H1 (cell line): ENCODE results near the gene CYB5R3. TPM values are rescaled to one million over a fixed set of nuclear protein-coding genes. Genes with fewer than 3 reads are reported as not detected.

ENCODE experiments used
- ASH2L ChIP-seq: fragments of 200-600, 300-600 bp; sonication (generic); IDR thresholded peaks from one replicate; pipeline ENCODE4 v1.7.1; 2017; ENCODE audit warnings: low read length
- BCL11A ChIP-seq, 2 experiments: IDR thresholded peaks; one replicate each; pipeline ENCODE4 v1.6.1; 2011; ENCODE audit warnings: low read depth in 2 of 2, low read length in 2 of 2, mild to moderate bottlenecking in 2 of 2
- CBX8 ChIP-seq: fragments of 300-800, 300-1000 bp; sonication (generic); IDR thresholded peaks from 2 replicates; pipeline ENCODE4 v1.7.1; 2016; ENCODE audit warnings: low read depth, low read length, borderline replicate concordance
- CEBPB ChIP-seq: IDR thresholded peaks from 2 replicates; pipeline ENCODE4 v1.6.1; 2012; ENCODE audit warnings: low read depth, low read length
- CTBP2 ChIP-seq: IDR thresholded peaks from 2 replicates; pipeline ENCODE4 v1.7.0; 2011; ENCODE audit warnings: borderline replicate concordance, mild to moderate bottlenecking, moderate library complexity, mixed read lengths, low read length; ENCODE audit not compliant: insufficient read depth, insufficient read length
- EP300 ChIP-seq, 2 experiments: IDR thresholded peaks; 1 replicate in 1 of 2; 2 replicates in 1 of 2; pipeline ENCODE4 v1.6.1; 2011 to 2012; ENCODE audit warnings: low read depth in 2 of 2, low read length in 2 of 2, mild to moderate bottlenecking in 2 of 2, borderline replicate concordance in 1 of 2, inconsistent platforms in 1 of 2, moderate library complexity in 1 of 2
- HDAC6 ChIP-seq: IDR thresholded peaks from one replicate; pipeline ENCODE4 v1.7.1; 2012; ENCODE audit warnings: low read depth, mild to moderate bottlenecking, inconsistent platforms, low read length, moderate library complexity
- JUN ChIP-seq: IDR thresholded peaks from 2 replicates; pipeline ENCODE4 v1.6.1; 2011; ENCODE audit warnings: low read depth, mild to moderate bottlenecking, improper control_type of control experiment, low read length
- JUND ChIP-seq: IDR thresholded peaks from 2 replicates; pipeline ENCODE4 v1.6.1; 2011; ENCODE audit warnings: mild to moderate bottlenecking, improper control_type of control experiment, low read length
- KDM1A ChIP-seq: fragments of 200-600, 300-600 bp; sonication (generic); IDR thresholded peaks from 2 replicates; pipeline ENCODE4 v1.7.1; 2016; ENCODE audit warnings: mild to moderate bottlenecking, low read length, borderline replicate concordance
- KDM4A ChIP-seq: IDR thresholded peaks from one replicate; pipeline ENCODE4 v1.7.1; 2012; ENCODE audit warnings: low read depth, mild to moderate bottlenecking, moderate library complexity, low read length, inconsistent platforms; ENCODE audit not compliant: severe bottlenecking
- KDM5A ChIP-seq: fragments of 200-600 bp; IDR thresholded peaks from 2 replicates; pipeline ENCODE4 v1.7.1; 2012; ENCODE audit warnings: mild to moderate bottlenecking, low read length, inconsistent platforms, mixed read lengths
- NANOG ChIP-seq: IDR thresholded peaks from 2 replicates; pipeline ENCODE4 v1.6.1; 2011; ENCODE audit warnings: low read length, low read depth, mild to moderate bottlenecking, inconsistent platforms; ENCODE audit not compliant: insufficient read depth, poor library complexity, severe bottlenecking
- NRF1 ChIP-seq: IDR thresholded peaks from 2 replicates; pipeline ENCODE4 v1.6.1; 2011; ENCODE audit warnings: mild to moderate bottlenecking, low read depth, low read length, improper control_type of control experiment
- POLR2A ChIP-seq, 2 experiments: IDR thresholded peaks; 1 replicate in 1 of 2; 2 replicates in 1 of 2; pipeline ENCODE4 v1.6.1; 2011; ENCODE audit warnings: low read depth in 2 of 2, low read length in 2 of 2, mild to moderate bottlenecking in 2 of 2; ENCODE audit errors: control extremely low read depth in 1 of 2
- RFX5 ChIP-seq: IDR thresholded peaks from 2 replicates; pipeline ENCODE4 v1.6.1; 2011; ENCODE audit warnings: low read depth, low read length, improper control_type of control experiment, borderline replicate concordance
- RXRA ChIP-seq: IDR thresholded peaks from 2 replicates; pipeline ENCODE4 v1.6.1; 2011; ENCODE audit warnings: low read depth, mild to moderate bottlenecking, low read length, moderate library complexity; ENCODE audit not compliant: insufficient read depth
- SIX5 ChIP-seq: IDR thresholded peaks from 2 replicates; pipeline ENCODE4 v1.6.1; 2011; ENCODE audit warnings: mild to moderate bottlenecking, low read depth, low read length
- SRF ChIP-seq: IDR thresholded peaks from 2 replicates; pipeline ENCODE4 v1.6.1; 2011; ENCODE audit warnings: mild to moderate bottlenecking, low read depth, low read length, moderate library complexity
- TCF12 ChIP-seq: IDR thresholded peaks from 2 replicates; pipeline ENCODE4 v1.6.1; 2011; ENCODE audit warnings: low read depth, mild to moderate bottlenecking, low read length
- TEAD4 ChIP-seq: IDR thresholded peaks from 2 replicates; pipeline ENCODE4 v1.6.1; 2012; ENCODE audit warnings: low read depth, low read length, inconsistent platforms, mixed read lengths
- USF2 ChIP-seq: IDR thresholded peaks from 2 replicates; pipeline ENCODE4 v1.6.1; 2011; ENCODE audit warnings: low read length, improper control_type of control experiment
- YY1 ChIP-seq: IDR thresholded peaks from 2 replicates; pipeline ENCODE4 v1.6.1; 2011; ENCODE audit warnings: low read depth, mild to moderate bottlenecking, low read length
- polyA plus RNA-seq, 7 experiments: library from polyadenylated mRNA; depleted of rRNA in 3 of 7; stranded (reverse) in 5 of 7; unstranded in 2 of 7; fragments of >200 nt in 5 of 7; fragments of 200-250 nt in 2 of 7; gene quantifications; 1 replicate in 5 of 7; 2 replicates in 1 of 7; 4 replicates in 1 of 7; pipeline versions ENCODE4 v1.2.1 to v1.2.3, GENCODE V29; 2011 to 2013; ENCODE audit warnings: missing spikeins in 2 of 7, mixed read lengths in 2 of 7
- total RNA-seq: library from RNA; stranded (reverse); fragmentation: NEBNext Ultra II Directional; extraction: Animal tissue kit (Norgen Biotek cat#: 25700); gene quantifications from 2 replicates; pipeline ENCODE4 v1.2.1, GENCODE V29; 2021

Gene CYB5R3
- total and polyA plus RNA-seq, 2 of the 8 experiments (the other 6 are each of a cell fraction or from before 2014, with no cell fraction given): 75.3 to 113 TPM

DNA sequence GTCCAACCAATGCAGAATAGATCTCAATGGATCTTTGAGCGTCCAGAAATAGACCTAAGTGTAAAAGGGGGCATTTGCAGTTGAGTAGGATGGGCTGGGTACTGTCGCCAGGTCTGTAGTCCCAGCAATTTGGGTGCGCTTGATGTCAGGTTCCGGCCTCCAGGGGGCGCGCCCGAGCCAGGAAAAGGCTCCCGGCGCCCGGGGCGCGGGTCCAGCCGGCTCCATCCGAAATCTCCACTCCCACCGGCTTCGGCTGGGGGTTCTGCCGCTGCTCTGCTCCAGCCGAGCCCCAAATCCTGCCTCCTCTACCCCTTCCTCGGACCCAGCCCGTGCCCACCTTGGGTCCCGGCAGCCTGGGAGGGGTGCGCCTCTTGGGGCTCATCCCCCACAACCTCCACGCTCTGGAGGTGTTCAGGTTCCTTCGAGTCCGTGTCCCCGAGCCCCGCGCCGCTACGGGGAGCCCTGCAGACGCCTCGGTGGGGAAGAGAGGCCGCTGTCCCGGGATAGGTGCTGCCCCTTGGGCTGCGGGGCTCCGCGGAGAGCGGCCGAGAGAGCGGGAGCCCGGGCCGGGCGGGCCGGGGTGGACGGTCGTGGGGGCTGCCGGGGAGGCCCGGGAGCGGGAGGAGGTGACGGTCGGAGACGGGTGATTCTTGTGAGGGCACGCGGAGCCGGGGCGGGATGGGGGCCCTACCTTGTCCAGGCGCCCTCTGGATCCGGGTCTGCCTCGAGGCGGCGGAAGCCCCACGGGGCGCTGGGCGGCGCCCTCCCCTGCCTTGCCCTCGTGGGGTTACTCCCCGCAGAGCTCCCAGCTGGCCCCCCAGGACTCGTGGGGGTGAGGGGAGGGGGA, 13.0 kb upstream of the CYB5R3 start (continued):
- TF ChIP-seq POLR2A (IDR thresholded peaks at IDR 0.05; ENCODE audit: control extremely low read depth in 1 of 2, low read depth in 2 of 2, low read length in 2 of 2): peak in 1 of 2 experiments; percentile 32; a peak in 1 of 3 replicates
- no peak for TF ChIP-seq RFX5
- no peak for TF ChIP-seq CBX8
- no peak for TF ChIP-seq JUN
- no peak for TF ChIP-seq BCL11A (IDR thresholded peaks at IDR 0.05; ENCODE audit: low read depth in 2 of 2, low read length in 2 of 2)
- no peak for TF ChIP-seq TCF12
- no peak for TF ChIP-seq NRF1
- peak; percentile 57; the same call in 1 of the 2 replicates for TF ChIP-seq YY1
- no peak for TF ChIP-seq SRF
- no peak for TF ChIP-seq RXRA
- peak; percentile 94 for TF ChIP-seq KDM4A
- no peak for TF ChIP-seq NANOG
- no peak for TF ChIP-seq SIX5
- TF ChIP-seq JUND: 0 out of 2 replicates have a peak, but pooled peaks have one; percentile 32
- TF ChIP-seq TEAD4: 0 out of 2 replicates have a peak, but pooled peaks have one; percentile 20
- TF ChIP-seq CEBPB: no peak
- no peak for TF ChIP-seq HDAC6
- no peak for TF ChIP-seq KDM5A
- 0 out of 3 replicates have a peak, but pooled peaks of 1 of the 2 experiments have one; percentile 28 for TF ChIP-seq EP300 (IDR thresholded peaks at IDR 0.05; ENCODE audit: borderline replicate concordance in 1 of 2, low read depth in 2 of 2, low read length in 2 of 2)
- TF ChIP-seq ASH2L: peak; percentile 57
- no peak for TF ChIP-seq KDM1A
- TF ChIP-seq CTBP2: no peak
- no peak for TF ChIP-seq USF2
